GM21786 (cell line): ENCODE measurements around the gene BCL2L12.

Experiments used
- ATAC-seq: cut with Tn5 transposase; IDR thresholded peaks from one replicate; pipeline ENCODE4 v1.9.1; 2021; ENCODE audit not compliant: unreplicated experiment

BCL2L12 gene

DNA sequence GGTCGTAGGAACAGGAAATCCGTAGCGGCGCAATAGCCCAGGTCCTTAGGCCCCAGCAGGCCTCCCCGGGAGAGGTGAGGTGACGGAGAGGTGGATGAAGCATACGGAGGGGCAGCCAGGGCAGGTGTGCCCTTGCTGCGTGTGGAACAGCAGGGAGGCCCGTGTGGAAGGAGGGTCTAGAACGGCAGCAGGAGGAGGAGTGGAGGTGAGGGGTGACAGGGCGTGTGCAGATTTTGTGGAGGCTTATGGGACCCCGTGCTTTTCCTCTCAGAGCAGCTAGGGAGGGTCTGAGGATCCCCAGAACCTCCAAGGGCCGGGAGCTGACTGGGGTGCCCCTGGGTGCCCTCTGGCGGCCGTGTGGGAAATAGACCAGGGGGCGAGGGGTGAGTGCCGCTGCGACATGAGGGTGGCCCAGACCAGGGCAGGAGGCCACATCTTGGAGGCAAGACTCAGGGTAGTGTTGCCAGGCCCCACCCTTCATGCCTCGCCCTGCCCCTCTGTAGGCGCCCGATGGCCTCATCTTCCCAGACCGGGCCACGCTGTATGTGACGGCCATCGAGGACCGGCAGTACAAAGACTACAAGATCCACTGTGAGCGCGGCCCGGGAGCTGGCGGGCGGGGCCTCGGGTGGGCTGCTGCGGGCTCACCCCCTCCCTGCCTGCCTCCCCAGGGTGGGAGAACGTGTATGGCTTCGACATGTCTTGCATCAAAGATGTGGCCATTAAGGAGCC, 18.7 kb downstream of the BCL2L12 start:
- ATAC-seq, result no peak

DNA sequence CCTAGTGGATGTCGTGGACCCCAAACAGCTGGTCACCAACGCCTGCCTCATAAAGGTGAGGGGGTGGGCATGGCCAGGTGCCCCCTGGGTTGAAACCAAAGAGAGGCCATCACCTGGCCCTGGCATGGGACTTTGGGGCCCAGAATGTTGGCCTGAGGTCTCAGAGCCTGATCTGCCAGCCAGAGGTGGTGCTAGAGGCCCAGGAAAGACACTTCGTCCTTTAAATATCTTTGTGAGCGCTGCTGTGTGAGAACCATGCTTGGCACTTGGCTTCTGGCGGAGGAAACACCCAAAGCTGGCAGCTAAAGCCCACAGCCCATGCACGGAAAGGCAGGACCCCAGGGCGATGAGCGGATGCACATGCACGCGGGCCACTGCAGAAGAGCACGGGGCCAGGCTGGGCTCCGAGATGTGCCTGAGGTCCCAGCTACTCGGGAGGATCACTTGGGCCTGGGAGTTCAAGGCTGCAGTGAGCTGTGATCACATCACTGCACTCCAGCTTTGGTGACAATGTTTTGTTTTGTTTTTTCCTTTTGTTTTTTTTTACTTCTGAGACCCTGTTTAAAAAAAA, 19.3 kb downstream of the BCL2L12 start:
- no peak for ATAC-seq

DNA sequence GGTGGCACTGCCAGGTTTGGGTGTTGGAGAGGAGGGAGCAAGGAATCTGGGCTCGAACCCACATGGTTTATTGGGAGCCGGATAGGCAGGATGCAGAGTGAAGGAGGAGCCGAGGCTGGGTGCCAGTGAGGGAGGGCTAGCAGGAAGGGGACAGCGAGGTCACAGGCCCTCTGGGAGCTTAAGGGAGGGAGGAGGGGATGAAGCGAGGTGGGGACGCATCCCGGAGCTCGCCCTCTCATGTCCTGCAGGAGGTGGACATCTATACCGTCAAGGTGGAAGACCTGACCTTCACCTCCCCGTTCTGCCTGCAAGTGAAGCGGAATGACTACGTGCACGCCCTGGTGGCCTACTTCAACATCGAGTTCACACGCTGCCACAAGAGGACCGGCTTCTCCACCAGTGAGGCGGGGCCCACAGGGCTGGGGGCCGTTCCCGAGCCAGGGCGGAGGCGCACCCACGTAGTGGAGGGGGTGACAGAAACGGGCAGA, 20.2 kb downstream of the BCL2L12 start:
- ATAC-seq, result no peak

DNA sequence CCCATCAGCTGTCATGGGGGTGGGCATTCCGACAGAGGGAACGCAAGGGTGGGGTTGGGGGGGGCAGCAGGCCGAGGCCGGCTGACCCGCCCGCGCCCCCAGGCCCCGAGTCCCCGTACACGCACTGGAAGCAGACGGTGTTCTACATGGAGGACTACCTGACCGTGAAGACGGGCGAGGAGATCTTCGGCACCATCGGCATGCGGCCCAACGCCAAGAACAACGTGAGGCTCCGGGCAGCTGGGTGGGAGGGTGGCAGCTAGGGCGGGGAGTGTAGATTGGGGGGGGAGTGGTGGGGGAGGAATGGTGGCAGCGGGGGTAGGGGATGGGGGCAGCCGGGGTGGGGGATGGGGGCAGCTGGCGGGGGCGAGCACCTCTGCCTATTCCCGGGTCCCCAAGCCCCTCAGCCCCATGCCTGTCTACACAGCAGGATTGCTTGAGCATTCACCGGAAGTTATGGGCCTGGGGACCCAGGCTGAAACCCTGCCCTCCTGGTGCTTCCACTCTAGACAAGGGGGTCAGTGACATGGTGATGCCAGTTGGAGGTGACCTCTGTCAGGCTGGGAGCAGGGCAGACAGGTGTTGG, 20.9 kb downstream of the BCL2L12 start:
- no peak for ATAC-seq

DNA sequence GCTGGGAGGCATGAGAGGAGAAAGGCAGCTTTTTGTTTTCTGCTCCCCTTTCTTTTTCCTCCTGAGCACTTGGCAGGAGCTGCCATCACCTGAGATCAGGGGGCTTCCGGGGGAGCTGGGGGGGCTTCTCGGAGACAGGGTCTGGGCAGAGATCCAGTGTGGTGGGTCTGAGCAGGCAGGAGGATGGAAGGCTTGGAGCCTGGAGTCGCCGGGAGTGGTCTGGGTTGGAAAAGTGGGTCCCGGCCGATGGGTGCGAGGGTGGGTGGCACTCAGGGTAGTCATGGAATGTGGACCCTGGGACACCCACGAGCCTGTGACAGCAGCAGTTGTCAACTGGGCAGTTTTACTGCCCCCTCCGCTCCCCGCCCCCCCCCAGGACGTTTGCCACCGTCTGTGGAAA, 21.4 kb downstream of the BCL2L12 start:
- ATAC-seq, result no peak

DNA sequence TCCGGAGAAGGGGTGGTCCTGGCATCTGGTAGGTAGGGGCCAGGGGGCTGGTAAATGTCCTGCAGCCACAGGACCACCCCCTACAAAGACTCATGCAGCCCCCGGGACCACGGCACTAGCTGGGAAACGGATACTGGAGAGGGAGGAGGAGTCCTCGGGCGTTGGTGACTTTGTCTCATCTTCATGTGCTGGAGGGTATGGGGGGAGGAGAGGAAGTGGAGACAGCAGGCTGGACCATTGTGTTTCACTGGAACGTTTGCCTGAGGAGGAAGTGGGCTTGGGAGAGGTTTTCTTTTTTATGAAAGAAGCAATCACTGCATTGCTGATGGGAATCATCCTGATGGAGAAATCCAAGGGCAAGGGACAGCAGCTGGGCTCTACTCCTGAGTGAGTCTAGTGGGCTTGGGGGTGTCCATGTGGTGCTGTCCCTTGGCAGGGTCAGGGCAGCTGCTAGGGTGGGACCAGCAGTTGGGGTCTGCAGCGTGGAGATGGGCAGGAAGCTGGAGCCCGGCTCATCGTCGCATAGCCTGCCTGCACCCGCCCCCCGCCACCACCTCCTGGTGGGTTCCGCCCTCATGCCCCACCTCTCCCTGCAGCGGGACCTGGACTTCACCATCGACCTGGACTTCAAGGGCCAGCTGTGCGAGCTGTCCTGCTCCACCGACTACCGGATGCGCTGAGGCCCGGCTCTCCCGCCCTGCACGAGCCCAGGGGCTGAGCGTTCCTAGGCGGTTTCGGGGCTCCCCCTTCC, 22.0 kb downstream of the BCL2L12 start:
- ATAC-seq, result no peak

DNA sequence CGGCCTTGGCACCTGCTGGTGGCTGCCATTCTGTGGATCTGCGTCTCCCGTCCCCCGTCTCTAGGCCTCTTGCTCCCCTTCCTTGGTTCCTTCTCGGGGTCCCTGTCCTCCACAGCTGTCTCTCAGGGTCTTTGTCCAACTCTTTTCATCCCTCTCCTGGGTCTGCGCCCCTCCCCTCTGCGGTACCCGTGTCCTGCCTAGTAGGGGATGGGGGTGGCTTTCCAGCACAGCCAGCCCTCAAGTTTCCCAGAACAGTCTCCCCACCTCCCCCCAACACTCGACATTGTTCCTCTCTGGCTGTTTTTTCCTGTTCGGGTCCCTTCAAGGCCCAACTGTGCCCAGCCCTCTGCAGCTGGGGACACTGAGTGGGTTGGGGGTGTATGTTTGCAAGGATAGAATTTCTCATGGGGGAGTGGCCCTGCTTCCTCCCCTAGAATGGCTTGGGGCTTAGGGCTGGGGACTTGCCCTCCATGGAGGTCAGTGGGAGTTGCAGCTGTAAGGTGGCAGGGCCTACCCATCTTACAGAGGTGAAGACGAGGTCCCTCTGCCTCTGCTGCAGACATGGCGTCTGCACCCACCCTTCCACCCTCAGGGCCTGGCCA, 22.9 kb downstream of the BCL2L12 start:
- ATAC-seq, result no peak

DNA sequence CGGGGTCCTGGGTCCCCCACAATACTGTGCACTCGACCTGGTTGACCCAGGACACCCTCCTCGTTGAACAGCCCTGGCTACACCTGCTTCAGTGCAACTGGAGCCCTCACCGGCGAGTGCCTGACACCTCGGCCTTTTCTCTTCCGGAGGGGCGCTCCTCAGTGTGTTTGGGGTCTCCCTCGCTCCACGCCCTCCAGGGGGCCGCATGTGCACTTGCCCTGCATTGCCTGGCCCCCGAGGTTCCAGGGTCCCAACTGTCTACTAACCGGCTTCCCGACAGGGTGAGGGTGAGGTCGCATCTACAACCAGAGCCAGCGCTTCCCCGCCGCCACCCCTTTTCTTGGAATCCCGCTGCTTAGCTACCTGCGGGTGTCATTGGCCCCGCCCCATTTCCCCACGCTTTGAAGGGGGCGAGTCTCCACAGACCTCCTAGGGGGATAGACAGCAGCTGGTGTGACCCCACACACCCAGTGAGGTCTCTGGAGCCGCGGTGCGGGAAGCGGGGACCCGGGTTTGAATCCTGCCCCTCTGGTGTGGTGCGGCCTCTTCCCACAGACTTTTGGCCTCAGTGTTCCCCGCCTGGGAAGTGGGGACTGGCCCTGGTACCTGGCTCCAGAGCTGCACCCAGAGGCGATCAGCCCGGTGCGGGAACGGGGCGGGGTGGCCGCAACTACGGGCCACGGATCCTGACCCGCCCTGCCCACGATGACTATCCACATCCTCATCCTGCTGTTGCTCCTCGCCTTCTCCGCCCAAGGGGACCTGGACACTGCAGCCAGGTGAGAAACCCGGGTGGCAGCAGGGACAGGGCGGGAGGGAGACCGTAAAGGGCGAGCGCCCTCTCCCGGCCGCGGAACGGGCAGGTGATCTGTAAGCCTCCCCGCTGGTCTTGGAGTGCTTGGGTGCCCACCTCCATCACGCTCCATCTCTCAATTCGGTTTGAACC, 23.7 kb downstream of the BCL2L12 start, which contains the start of gene ADM5:
TSS of gene ADM5 (plus strand) at position 462 of the 946 bp plus-strand sequence. CDS start at position 706, 244 bp downstream.
- no peak for ATAC-seq

DNA sequence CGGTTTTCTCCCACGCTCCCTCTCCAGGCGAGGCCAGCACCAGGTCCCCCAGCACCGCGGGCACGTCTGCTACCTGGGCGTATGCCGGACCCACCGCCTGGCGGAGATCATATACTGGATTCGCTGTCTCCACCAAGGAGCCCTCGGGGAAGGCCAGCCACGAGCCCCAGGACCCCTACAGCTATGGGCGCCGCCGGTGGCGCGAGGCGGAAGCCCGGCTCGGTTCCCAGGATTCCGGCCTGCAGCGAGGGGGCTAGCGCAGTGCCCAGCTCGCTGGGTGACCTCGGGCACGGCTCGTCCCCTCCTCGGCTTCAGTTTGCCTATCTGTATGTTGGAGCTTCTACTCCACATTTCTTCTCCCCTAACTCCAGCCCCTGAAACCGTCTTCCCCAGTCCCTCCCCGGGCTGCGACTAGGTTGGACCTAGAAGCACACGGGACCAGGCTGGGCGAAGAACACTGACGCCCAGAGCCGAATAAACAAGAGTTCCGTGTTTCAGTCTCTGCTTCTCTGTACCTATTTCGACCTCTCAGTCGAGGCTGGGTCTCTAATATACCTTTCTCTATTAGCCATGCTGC, 24.4 kb downstream of the BCL2L12 start:
- ATAC-seq, result no peak

DNA sequence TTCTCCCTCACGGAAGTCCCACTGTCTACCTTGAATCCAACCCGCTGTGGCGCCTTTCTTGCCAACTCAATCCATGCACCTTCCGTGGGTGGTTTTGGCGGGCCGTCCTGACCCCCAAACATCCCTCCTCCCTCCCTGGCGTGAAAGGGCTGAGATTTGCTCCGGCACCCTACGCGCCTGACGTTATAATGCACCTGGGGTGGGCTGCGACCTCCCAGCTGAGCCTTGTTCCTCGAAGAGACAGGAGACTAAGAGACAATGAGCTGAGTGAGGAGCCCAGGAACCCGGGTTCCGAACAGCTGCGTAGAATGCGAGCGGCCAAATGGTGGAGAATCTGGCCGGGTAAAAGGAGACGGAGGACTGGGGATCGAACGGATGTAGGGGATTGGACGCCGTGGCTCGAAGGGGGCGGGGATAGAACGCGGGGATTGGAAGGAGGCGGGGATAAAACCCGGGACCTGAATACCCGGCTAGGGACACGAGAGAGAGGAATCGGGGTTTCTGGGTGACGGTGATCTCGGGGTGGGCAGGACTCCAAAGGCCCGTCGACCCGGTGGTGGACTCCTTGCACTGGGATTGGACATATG, 25.0 kb downstream of the BCL2L12 start, which contains the start of gene CPT1C:
TSS of gene CPT1C (plus strand) at position 461 of the 587 bp plus-strand sequence. CDS start 1,137 bp downstream, outside the sequence.
- ATAC-seq, result no peak

DNA sequence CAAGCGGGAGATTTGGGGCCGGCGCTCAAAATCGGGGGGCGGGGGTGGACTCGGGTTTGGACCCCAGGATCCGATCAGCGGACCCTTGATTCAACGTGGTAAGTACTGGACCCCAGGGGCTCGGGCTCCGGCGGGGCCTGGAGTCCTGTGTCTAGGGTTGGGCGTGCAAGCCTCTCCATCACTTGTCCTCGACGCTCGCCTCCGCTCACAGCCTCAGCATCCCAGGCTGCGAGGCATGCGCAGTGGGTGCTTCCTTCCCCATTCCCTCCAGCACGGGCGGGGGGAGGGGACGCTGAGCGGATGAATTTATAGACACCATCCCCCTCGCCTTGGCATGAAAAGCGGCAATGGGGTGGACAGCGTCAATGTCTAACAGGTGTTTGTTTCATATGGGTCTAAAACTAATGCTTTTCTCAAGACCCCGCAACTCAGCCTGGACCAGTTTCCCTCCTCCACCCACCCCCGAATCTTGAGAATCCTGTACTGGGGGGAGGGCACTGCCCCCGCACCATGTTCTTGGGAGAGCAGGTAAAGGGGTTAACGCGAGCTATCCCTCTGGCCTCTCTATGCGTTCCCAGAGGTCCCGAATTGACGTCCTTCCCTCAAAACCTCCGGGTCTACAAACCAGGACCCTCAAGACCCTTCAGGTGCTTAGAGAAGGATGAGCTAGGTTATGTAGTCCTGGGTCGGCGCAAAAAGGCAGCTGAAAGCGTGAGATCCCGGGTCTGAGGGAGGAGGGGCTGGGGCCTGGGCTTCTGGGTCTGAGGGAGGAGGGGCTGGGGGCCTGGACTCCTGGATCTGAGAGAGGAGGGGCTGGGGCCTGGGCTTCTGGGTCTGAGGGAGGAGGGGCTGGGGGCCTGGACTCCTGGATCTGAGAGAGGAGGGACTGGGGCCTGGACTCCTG, 25.8 kb downstream of the BCL2L12 start:
- ATAC-seq, result no peak

DNA sequence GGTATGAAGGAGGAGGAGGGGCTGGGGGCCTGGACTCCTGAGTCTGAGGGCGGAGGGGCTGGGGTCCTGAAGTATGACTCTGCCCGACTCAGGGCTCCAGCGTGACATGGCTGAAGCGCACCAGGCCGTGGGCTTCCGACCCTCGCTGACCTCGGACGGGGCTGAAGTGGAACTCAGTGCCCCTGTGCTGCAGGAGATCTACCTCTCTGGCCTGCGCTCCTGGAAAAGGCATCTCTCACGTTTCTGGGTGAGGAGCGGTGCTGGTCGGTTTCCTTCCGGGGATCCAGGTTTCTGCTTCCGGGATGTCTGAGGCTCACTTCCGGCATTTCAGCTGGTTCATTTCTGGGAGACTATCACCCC, 26.4 kb downstream of the BCL2L12 start:
- ATAC-seq, result no peak

DNA sequence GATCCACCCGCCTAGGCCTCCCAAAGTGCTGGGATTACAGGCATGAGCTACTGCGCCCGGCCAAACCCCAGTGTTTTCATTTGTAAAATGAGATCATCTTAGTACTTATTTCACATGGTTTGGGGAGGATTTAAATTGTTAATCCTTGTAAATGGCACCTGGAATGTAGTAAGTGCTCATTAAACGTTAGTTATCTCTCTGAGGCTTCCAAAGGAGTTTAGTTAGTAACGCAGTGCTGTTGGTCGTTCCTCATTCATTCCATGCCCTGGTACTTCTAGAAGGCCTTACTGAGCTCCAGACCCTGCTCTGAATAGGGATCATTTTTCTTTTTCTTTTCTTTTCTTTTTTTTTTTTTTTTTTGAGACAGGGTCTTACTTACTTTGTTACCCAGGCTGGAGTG, 30.4 kb downstream of the BCL2L12 start:
- ATAC-seq, result no peak

DNA sequence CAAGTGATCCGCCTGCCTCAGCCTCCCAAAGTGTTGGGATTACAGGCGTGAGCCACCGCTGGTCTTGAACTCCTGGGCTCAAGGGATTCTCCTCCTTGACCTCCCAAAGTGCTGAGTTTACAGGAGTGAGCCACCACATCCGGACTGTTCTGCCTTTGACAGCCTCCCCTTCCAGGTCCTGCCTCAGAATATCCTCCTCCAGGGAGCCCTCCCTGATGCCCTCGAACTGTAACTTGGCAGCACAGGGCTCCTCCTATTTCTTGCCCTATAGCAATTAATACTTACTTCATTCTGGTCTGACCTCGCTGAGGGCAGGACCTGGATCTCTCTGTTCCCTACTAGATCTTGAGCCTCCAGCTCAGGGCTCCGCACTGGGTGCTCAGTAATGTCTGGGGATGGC, 31.1 kb downstream of the BCL2L12 start:
- no peak for ATAC-seq

DNA sequence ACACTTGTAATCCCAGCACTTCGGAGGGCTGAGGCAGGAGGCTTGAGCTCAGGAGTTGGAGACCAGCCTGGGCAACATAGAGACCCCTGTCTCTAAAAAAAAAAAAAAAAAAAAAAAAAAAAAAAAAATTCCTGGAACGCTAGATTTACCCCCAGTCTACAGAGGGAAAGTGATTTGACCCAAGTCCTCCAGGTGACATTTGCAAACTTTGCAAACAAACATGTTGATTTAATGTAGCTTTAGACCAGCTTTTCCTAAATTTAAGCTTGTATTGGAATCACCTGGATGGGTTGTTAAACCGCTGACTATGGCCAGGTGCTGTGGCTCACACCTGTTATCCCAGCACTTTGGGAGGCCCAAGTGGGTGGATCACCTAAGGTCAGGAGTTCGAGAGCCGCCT, 33.6 kb downstream of the BCL2L12 start:
- no peak for ATAC-seq

DNA sequence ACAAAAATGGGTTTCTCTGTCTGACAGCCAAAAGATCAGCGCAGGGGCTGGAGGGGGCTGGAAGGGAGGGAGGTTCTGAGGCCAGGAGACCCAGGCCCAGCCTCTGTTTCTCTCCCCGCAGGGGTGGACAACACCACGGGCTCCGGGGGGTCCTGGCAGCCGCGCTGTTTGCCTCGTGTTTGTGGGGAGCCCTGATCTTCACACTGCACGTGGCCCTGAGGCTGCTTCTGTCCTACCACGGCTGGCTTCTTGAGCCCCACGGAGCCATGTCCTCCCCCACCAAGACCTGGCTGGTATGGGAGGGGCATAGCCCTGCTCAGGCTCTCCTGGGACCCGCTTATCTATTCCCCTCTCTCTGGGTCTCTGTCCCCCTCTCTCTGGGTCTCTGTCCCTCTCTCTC, 34.8 kb downstream of the BCL2L12 start:
- no peak for ATAC-seq

DNA sequence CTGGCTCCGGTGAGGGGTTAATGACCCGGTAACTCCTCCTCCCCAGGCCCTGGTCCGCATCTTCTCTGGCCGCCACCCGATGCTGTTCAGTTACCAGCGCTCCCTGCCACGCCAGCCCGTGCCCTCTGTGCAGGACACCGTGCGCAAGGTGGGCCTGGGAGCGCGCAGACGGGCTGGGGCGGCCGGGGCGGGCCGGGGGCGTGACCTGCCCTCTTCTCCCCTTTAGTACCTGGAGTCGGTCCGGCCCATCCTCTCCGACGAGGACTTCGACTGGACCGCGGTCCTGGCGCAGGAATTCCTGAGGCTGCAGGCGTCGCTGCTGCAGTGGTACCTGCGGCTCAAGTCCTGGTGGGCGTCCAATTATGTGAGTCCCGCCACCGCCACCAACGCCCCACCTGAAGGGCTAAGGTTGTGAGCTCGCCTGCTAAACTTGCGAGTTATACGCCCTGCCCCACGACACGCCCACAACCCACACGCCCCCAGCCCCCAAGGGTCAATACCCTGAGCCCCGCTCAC, 35.6 kb downstream of the BCL2L12 start:
- no peak for ATAC-seq
